Activated CD8-positive, alpha-beta T cell treated with anti-CD3 and anti-CD28 coated beads for 36 hours (primary cell): ENCODE measurements around the gene RPP40. TPM values are rescaled to one million over a fixed set of nuclear protein-coding genes. Genes with fewer than 3 reads are reported as not detected.

Experiments
- ATAC-seq: fragments of 200-7000 bp; cut with Tn5 transposase; one replicate; pipeline ENCODE4 v1.10.0; 2021; ENCODE audit warnings: mild to moderate bottlenecking, moderate library complexity
- CTCF ChIA-PET: fragments of 350-600 bp; sonication (Branson Sonifier 250); formaldehyde crosslinking; loops from one replicate; lab custom pipeline; 2021; ENCODE audit warnings: antibody characterized with exemption; lab: Charles Lee
- POLR2A ChIA-PET: fragments of 350-600 bp; sonication (Branson Sonifier 250); formaldehyde crosslinking; loops from one replicate; lab custom pipeline; 2021; ENCODE audit warnings: antibody characterized with exemption; lab: Charles Lee
- DNase-seq: peaks from one replicate; pipeline ENCODE4 v3.0.0-alpha.2; 2020
- H3K27ac Mint-ChIP-seq: one replicate; pipeline ENCODE4 v1.8.0; 2021; ENCODE audit warnings: mild to moderate bottlenecking, mixed read lengths
- H3K27me3 Mint-ChIP-seq: one replicate; pipeline ENCODE4 v1.8.0; 2021; ENCODE audit warnings: mixed read lengths
- H3K36me3 Mint-ChIP-seq: one replicate; pipeline ENCODE4 v1.8.0; 2021; ENCODE audit warnings: low read depth, mixed read lengths
- H3K4me1 Mint-ChIP-seq: one replicate; pipeline ENCODE4 v1.8.0; 2021; ENCODE audit warnings: low read depth, mixed read lengths
- H3K4me3 Mint-ChIP-seq: one replicate; pipeline ENCODE4 v1.8.0; 2021; ENCODE audit warnings: mild to moderate bottlenecking, moderate library complexity, mixed read lengths
- H3K9me3 Mint-ChIP-seq: one replicate; pipeline ENCODE4 v1.8.0; 2021; ENCODE audit warnings: mixed read lengths
- CTCF ChIP-seq: fragments of 200-600 bp; IDR thresholded peaks from one replicate; pipeline ENCODE4 v1.8.0; 2022; ENCODE audit warnings: antibody characterized with exemption, mild to moderate bottlenecking
- intact Hi-C: fragments of 100-400 bp; cut with micrococcal nuclease; formaldehyde crosslinking; loops from one replicate; pipeline ENCODE4 v1.10.0; 2022
- total RNA-seq, 2 experiments: library from RNA; stranded (reverse); gene quantifications; one replicate each; pipeline ENCODE4 v1.2.3, GENCODE V29; 2021

Gene RPP40
- total RNA-seq, 2 experiments from 2014 or later, result 9.5 to 11.1 TPM

DNA sequence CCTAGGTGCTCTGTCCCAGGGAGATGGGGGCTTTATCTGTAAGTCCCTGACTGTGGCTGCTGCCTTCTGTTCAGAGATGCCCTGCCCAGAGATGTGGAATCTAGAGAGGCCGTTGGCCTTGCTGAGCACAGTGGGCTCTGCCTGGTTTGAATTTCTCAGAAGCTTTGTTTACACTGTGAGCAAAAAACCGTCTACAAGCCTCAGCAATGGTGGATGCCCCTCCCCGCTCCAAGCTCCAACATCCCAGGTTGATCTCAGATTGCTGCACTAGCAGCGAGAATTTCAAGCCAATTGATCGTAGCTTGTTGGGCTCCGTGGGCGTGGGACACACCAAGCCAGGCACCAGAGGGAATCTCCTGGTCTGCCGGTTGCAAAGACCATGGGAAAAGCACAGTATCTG, 16.3 kb upstream of the RPP40 start:
- no peak for TF ChIP-seq CTCF
- ATAC-seq (no peak), DNase-seq (no peak)
- Mint-ChIP-seq H3K27me3 (no peaks in the 10 kb centered on the region), H3K36me3 (peaks cover 14% of the 10 kb centered on the region), H3K4me1 (no peaks in the 10 kb centered on the region), H3K9me3 (peaks cover 12% of the 10 kb centered on the region), H3K27ac (no peak overlapping the region), H3K4me3 (no peak overlapping the region)
- ChIA-PET POLR2A (no interaction called here), CTCF (interaction anchor here (2.4 kb wide), 1 partner anchor 10 kb away, joined by 12 read pairs; no protein-coding TSS in a partner anchor)
- intact Hi-C loops, result no loop called here

DNA sequence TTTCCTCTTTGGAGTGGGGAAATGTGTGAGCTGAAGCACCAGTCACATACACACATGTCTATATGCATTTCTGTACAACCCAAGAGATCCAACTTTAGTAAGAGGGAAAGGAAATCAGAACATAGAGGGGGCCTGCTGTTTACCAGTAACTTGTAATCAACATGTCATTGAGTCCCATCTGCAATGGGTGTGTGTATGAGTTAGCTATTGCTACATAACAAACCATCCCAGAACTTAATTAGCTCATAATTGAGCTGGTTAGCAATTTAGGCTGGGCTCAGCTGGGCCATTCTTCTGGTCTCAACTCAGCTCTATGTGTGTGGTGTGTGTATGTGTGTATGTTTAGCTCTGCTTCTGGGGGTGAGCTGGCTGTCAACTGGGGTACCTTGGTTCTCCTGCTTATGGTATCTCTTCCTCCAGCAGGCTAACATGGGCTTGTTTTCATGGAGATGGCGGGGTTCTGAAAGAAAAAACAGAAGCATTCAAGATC, 10.3 kb upstream of the RPP40 start:
- peaks cover 17% of the 10 kb centered on the region for H3K9me3 Mint-ChIP-seq
- no peak for DNase-seq

DNA sequence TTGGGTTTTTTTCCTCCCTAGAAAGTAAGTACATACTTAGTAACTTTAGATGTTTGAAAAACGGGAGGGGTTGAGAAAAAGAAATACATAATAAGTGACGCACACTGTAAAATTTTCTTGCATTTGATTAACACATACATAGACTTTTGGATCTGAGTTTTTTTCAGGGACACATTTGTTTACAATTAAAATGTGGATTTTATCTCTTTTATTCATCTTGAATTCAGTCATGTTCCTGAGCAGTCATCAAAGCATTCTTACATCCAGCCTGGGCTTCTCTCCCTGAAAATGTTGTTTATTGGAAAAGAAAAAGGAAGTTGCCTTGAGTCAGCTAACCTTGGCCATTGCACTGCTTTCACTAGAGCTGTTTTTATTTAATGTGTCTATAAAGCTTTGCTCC, 8.7 kb upstream of the RPP40 start:
- DNase-seq, result no peak
- intact Hi-C loops, result no loop called here
- no peak overlapping the region for H3K27ac Mint-ChIP-seq
- peaks cover 2% of the 10 kb centered on the region for H3K27me3 Mint-ChIP-seq
- peaks cover 8% of the 10 kb centered on the region for H3K36me3 Mint-ChIP-seq
- CTCF ChIA-PET, result interaction anchor here (0.9 kb wide), 1 partner anchor 18 kb away, joined by 4 read pairs; no protein-coding TSS in a partner anchor
- TF ChIP-seq CTCF, result no peak
- H3K4me1 Mint-ChIP-seq, result no peaks in the 10 kb centered on the region
- H3K4me3 Mint-ChIP-seq, result no peak overlapping the region
- POLR2A ChIA-PET, result no interaction called here
- H3K9me3 Mint-ChIP-seq, result peaks cover 12% of the 10 kb centered on the region
- no peak for ATAC-seq

More for the DNA sequence above, 10.3 kb upstream of the RPP40 start:
- H3K27ac Mint-ChIP-seq, result no peak overlapping the region
- H3K36me3 Mint-ChIP-seq, result peaks cover 11% of the 10 kb centered on the region
- ChIA-PET CTCF (interaction anchor here (1.1 to 1.3 kb wide), 2 partner anchors 10 to 17 kb away, joined by 5 to 8 read pairs; partner anchors contain the start of gene RPP40), POLR2A (no interaction called here)
- no peak for TF ChIP-seq CTCF
- H3K4me3 Mint-ChIP-seq, result no peak overlapping the region
- no peaks in the 10 kb centered on the region for H3K4me1 Mint-ChIP-seq
- intact Hi-C loops, result no loop called here
- H3K27me3 Mint-ChIP-seq, result peaks cover 2% of the 10 kb centered on the region
- ATAC-seq, result no peak

- H3K4me3 Mint-ChIP-seq, result no peak overlapping the region
- ChIA-PET CTCF (interaction anchor here (0.9 kb wide), 1 partner anchor 19 kb away, joined by 4 read pairs; no protein-coding TSS in a partner anchor), POLR2A (no interaction called here)
Measured at GRCh38 chr6:5011346-5011745, 7.5 kb upstream of the RPP40 start.

More at GRCh38 chr6:5011346-5011745, 7.5 kb upstream of the RPP40 start:
- peaks cover 2% of the 10 kb centered on the region for H3K27me3 Mint-ChIP-seq
- intact Hi-C loops, result no loop called here
- DNase-seq (no peak), ATAC-seq (no peak)
- H3K4me1 Mint-ChIP-seq, result no peaks in the 10 kb centered on the region
- peaks cover 2% of the 10 kb centered on the region for H3K36me3 Mint-ChIP-seq
- H3K27ac Mint-ChIP-seq, result no peak overlapping the region
- no peak for TF ChIP-seq CTCF
- peaks cover 6% of the 10 kb centered on the region for H3K9me3 Mint-ChIP-seq
